ENCODE results near the gene PATZ1.

GRCh38 chr22:31279821-31280505 is 66.2 kb downstream of the PATZ1 start:
- TF ChIP-seq CTCF (conservative IDR thresholded peaks at IDR 0.05): no peak
- TF ChIP-seq EZH2 (IDR thresholded peaks at IDR 0.05; ENCODE audit: low read depth): no peak
